HepG2 (cell line): ENCODE results near the gene OGT. TPM values are rescaled to one million over a fixed set of nuclear protein-coding genes. Genes with fewer than 3 reads are reported as not detected.

Experiments used
- ATAC-seq: fragments of 200-7000 bp; cut with Tn5 transposase; 3 replicates; pipeline ENCODE4 v1.9.1; 2020; ENCODE audit warnings: mild to moderate bottlenecking, moderate library complexity
- BruUV-seq: library from RNA; stranded (reverse); fragments of 400-500 nt; replicated peaks from 2 replicates; lab custom pipeline; 2021; lab: Mats Ljungman, UMichigan
- CTCF ChIA-PET: fragments of 300-600 bp; formaldehyde crosslinking; extraction: SDS; loops from one replicate; lab custom pipeline; 2021; ENCODE audit warnings: low total read pairs, inconsistent platforms, low intra/inter-chr PET ratio; lab: Yijun Ruan, JAX
- POLR2A ChIA-PET: fragments of 350-600 bp; sonication (Branson Sonifier 250); formaldehyde crosslinking; loops from one replicate; lab custom pipeline; 2020; ENCODE audit warnings: antibody characterized with exemption, inconsistent platforms; lab: Yijun Ruan, JAX
- DNase-seq: peaks from one replicate; pipeline ENCODE4 v3.0.0-alpha.2; 2015; ENCODE audit warnings: low spot score
- FAIRE-seq: peaks from 3 replicates; lab custom pipeline; 2011; peaks lifted over from hg19 to GRCh38; lab: Jason Lieb, UNC
- H2AFZ ChIP-seq: one replicate; pipeline ENCODE4 v1.6.1; 2011; ENCODE audit warnings: low read length, inconsistent platforms
- H3K27ac ChIP-seq: fragments of 300-600 bp; 3 replicates; pipeline ENCODE4 v1.8.0; 2011; ENCODE audit warnings: mixed run types, mild to moderate bottlenecking, mixed read lengths, low read length, inconsistent platforms; ENCODE audit not compliant: insufficient read depth; ENCODE audit errors: extremely low read length
- H3K27me3 ChIP-seq, 2 experiments: fragments of 200-600 bp in 1 of 2; 2 replicates in 1 of 2; 3 replicates in 1 of 2; pipeline versions ENCODE4 v1.6.0 to v1.8.0; 2011; ENCODE audit warnings: low read length in 2 of 2, mild to moderate bottlenecking in 2 of 2, moderate library complexity in 2 of 2, inconsistent platforms in 1 of 2; ENCODE audit not compliant: insufficient read depth in 2 of 2, control insufficient read depth in 1 of 2
- H3K36me3 ChIP-seq, 2 experiments: fragments of 200-600 bp in 1 of 2; replicated peaks in 1 of 2; 2 replicates in 1 of 2; 3 replicates in 1 of 2; pipeline versions ENCODE4 v1.5.1 to v1.8.0; 2011; ENCODE audit warnings: low read length in 2 of 2, inconsistent platforms in 1 of 2; ENCODE audit not compliant: insufficient read depth in 2 of 2, control insufficient read depth in 1 of 2
- H3K4me1 ChIP-seq: 2 replicates; pipeline ENCODE4 v1.5.1; 2012; ENCODE audit warnings: low read length, inconsistent platforms; ENCODE audit not compliant: insufficient read depth
- H3K4me2 ChIP-seq: 2 replicates; pipeline ENCODE4 v1.6.0; 2011; ENCODE audit warnings: low read depth, low read length, inconsistent platforms
- H3K4me3 ChIP-seq, 3 experiments: fragments of 200-600 bp in 1 of 3; sonication (generic), shearing (Covaris generic) in 1 of 3; replicated peaks in 1 of 3; 2 replicates each; pipeline ENCODE4 v1.5.1; 2011 to 2016; ENCODE audit warnings: low read length in 3 of 3, inconsistent platforms in 2 of 3, low read depth in 2 of 3, mild to moderate bottlenecking in 2 of 3, control low read depth in 1 of 3, mixed read lengths in 1 of 3; ENCODE audit not compliant: insufficient read depth in 1 of 3
- H3K79me2 ChIP-seq: one replicate; pipeline ENCODE4 v1.6.1; 2011; ENCODE audit warnings: low read length, inconsistent platforms; ENCODE audit not compliant: insufficient read depth
- H3K9ac ChIP-seq: 2 replicates; pipeline ENCODE4 v1.6.0; 2011; ENCODE audit warnings: mild to moderate bottlenecking, low read depth, low read length, inconsistent platforms; ENCODE audit not compliant: insufficient read depth
- H3K9me3 ChIP-seq: 2 replicates; pipeline ENCODE4 v1.5.1; 2012; ENCODE audit warnings: mild to moderate bottlenecking, low read length
- H4K20me1 ChIP-seq: 2 replicates; pipeline ENCODE4 v1.6.0; 2011; ENCODE audit warnings: inconsistent platforms, mild to moderate bottlenecking, low read length, moderate library complexity; ENCODE audit not compliant: insufficient read depth
- HNF4A ChIP-seq: sonication (generic); formaldehyde crosslinking; IDR thresholded peaks from 2 replicates; pipeline ENCODE4 v1.4.0; 2020; ENCODE audit warnings: missing genetic modification reagents
- NFRKB ChIP-seq: fragments of 450-650 bp; IDR thresholded peaks from 2 replicates; pipeline ENCODE4 v1.6.1; 2017
- WGBS: methylation state at CpG from one replicate; pipeline ENCODE4 v1.1.6; 2017; ENCODE audit warnings: low lambda C conversion rate; 5-methylcytosine and 5-hydroxymethylcytosine counted together
- in situ Hi-C: cut with HindIII; loops from 2 replicates; pipeline ENCODE4 v1.10.0; 2017; ENCODE audit warnings: low pct_unique_long_range_greater_than_20kb; ENCODE audit not compliant: extremely low pct_ligation_motif_present
- intact Hi-C: fragments of 100-400 bp; cut with micrococcal nuclease; formaldehyde crosslinking; loops from one replicate; pipeline ENCODE4 v1.10.0; 2022; ENCODE audit not compliant: unreplicated experiment
- polyA plus RNA-seq, 8 experiments: library from polyadenylated mRNA; depleted of rRNA in 3 of 8; stranded (reverse) in 7 of 8; unstranded in 1 of 8; fragments of >200 nt; fragmentation: Illumina TruSeq in 4 of 8; extraction: Trizol in 4 of 8; gene quantifications; 2 replicates each; pipeline versions ENCODE4 v1.2.1 to v1.2.3, GENCODE V29; 2011 to 2016; ENCODE audit warnings: low read depth in 4 of 8, missing spikeins in 1 of 8, mixed read lengths in 1 of 8; ENCODE audit not compliant: insufficient read depth in 1 of 8
- small RNA-seq, 3 experiments: library from RNA; depleted of rRNA; stranded (forward); fragments of <200 nt; gene quantifications; one replicate each; pipeline ENCODE3, GENCODE V24; 2012; ENCODE audit warnings: low read depth in 2 of 3, low replicate concordance in 1 of 3; ENCODE audit not compliant: insufficient read length in 3 of 3, insufficient read depth in 2 of 3
- total RNA-seq, 5 experiments: library from RNA; depleted of rRNA; stranded (reverse); fragments of >200 nt; fragmentation: Illumina TruSeq; extraction: Trizol; gene quantifications; 2 replicates each; pipeline ENCODE4 v1.2.3, GENCODE V29; 2016; ENCODE audit warnings: low read depth in 1 of 5
- TF ChIP-seq, protein P1 (sequence below), 2 experiments: fragments of 450-650 bp in 1 of 2; sonication (generic) in 1 of 2; formaldehyde crosslinking in 1 of 2; IDR thresholded peaks; 2 replicates each; pipeline versions ENCODE4 v1.6.1 to v1.8.0; 2016 to 2022; ENCODE audit warnings: antibody characterized with exemption in 1 of 2, mild to moderate bottlenecking in 1 of 2, missing genetic modification reagents in 1 of 2

Gene OGT
- total and polyA plus RNA-seq, 2 of the 13 experiments (the other 11 are each of a cell fraction or from before 2014, with no cell fraction given) = 71.7 to 463 TPM

DNA sequence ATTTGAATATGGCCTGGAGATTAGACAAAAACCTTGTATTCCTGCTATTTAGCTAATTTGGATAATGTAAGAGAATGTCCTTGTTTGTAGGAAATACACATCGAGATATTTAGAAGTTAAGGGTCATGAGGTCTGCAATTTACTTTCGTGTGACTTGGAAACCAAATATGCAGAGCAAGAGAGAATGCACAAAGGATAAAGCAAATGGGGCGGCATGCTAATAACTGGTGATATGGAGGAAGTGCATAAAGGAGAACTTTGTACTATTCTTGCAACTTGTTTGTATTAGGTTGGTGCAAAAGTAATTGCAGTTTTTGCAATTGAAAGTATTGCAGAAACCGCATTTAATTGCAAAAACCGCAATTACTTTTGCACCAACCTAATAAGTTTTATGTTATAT is 92.6 kb downstream of the OGT start:
- WGBS = 34% methylated on average over 5 of the region's 5 CpGs
- FAIRE-seq = no peak

More for the DNA sequence above, 92.6 kb downstream of the OGT start:
- intact Hi-C loops (no loop called here), in situ Hi-C loops (no loop called here)
- Histone ChIP-seq H3K9me3 (no peaks in the 10 kb centered on the region), H3K79me2 (no peaks in the 10 kb centered on the region), H3K4me2 (no peak overlapping the region), H4K20me1 (no peaks in the 10 kb centered on the region), H3K9ac (no peak overlapping the region), H3K27ac (no peak overlapping the region), H3K36me3 (no peaks in the 10 kb centered on the region), H3K4me3 (no peak overlapping the region), H3K27me3 (no peaks in the 10 kb centered on the region), H2AFZ (no peak overlapping the region), H3K4me1 (peaks cover 70% of the 10 kb centered on the region)
- no TSS peak for BruUV-seq
- ATAC-seq = no peak
- DNase-seq = peak; percentile 27
- TF ChIP-seq HNF4A (CRISPR knock-in tag) (peak; percentile 38; the same call in 1 of the 2 replicates), NFRKB (no peak)
- TF ChIP-seq, protein P1, sequence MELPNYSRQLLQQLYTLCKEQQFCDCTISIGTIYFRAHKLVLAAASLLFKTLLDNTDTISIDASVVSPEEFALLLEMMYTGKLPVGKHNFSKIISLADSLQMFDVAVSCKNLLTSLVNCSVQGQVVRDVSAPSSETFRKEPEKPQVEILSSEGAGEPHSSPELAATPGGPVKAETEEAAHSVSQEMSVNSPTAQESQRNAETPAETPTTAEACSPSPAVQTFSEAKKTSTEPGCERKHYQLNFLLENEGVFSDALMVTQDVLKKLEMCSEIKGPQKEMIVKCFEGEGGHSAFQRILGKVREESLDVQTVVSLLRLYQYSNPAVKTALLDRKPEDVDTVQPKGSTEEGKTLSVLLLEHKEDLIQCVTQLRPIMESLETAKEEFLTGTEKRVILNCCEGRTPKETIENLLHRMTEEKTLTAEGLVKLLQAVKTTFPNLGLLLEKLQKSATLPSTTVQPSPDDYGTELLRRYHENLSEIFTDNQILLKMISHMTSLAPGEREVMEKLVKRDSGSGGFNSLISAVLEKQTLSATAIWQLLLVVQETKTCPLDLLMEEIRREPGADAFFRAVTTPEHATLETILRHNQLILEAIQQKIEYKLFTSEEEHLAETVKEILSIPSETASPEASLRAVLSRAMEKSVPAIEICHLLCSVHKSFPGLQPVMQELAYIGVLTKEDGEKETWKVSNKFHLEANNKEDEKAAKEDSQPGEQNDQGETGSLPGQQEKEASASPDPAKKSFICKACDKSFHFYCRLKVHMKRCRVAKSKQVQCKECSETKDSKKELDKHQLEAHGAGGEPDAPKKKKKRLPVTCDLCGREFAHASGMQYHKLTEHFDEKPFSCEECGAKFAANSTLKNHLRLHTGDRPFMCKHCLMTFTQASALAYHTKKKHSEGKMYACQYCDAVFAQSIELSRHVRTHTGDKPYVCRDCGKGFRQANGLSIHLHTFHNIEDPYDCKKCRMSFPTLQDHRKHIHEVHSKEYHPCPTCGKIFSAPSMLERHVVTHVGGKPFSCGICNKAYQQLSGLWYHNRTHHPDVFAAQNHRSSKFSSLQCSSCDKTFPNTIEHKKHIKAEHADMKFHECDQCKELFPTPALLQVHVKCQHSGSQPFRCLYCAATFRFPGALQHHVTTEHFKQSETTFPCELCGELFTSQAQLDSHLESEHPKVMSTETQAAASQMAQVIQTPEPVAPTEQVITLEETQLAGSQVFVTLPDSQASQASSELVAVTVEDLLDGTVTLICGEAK (IDR thresholded peaks at IDR 0.05) = peak; percentile 59
- TF ChIP-seq, protein P1 (CRISPR knock-in tag; IDR thresholded peaks at IDR 0.05) = no peak
- ChIA-PET CTCF (no interaction called here), POLR2A (no interaction called here)

Small RNAs within 50 kb of the gene (small RNA-seq; reads per million reads assigned to genes)
- 0 reads per million in 3 experiments for gene RF00019

Other genes with a start within 250 kb of the OGT start
- 387 and 408 TPM in 2 replicates for gene NONO, start 249.5 kb upstream of the OGT start, total RNA-seq (2016; rRNA removed; fragmentation: Illumina TruSeq; extraction: Trizol)
- gene NONO, start 249.5 kb upstream of the OGT start, polyA plus RNA-seq (2011; rRNA removed) = 552 and 605 TPM in 2 replicates
- 0.21 and 2.2 TPM in 2 replicates for gene ITGB1BP2, start 231.4 kb upstream of the OGT start, total RNA-seq (2016; rRNA removed; fragmentation: Illumina TruSeq; extraction: Trizol)
- gene ITGB1BP2, start 231.4 kb upstream of the OGT start, polyA plus RNA-seq (2011; rRNA removed) = 0.88 and 0.90 TPM in 2 replicates
- gene TAF1, start 166.7 kb upstream of the OGT start, total RNA-seq (2016; rRNA removed; fragmentation: Illumina TruSeq; extraction: Trizol) = 17.7 and 20.2 TPM in 2 replicates
- 8.1 and 9.4 TPM in 2 replicates for gene TAF1, start 166.7 kb upstream of the OGT start, polyA plus RNA-seq (2011; rRNA removed)
- gene GCNA, start 45.3 kb downstream of the OGT start, total RNA-seq (2016; rRNA removed; fragmentation: Illumina TruSeq; extraction: Trizol) = 0.17 and 0.66 TPM in 2 replicates
- gene GCNA, start 45.3 kb downstream of the OGT start, polyA plus RNA-seq (2011; rRNA removed) = 0.38 and 0.44 TPM in 2 replicates
- gene CXCR3, start 85.4 kb downstream of the OGT start, total RNA-seq (2016; rRNA removed; fragmentation: Illumina TruSeq; extraction: Trizol) = 0.17 and 0.18 TPM in 2 replicates
- gene CXCR3, start 85.4 kb downstream of the OGT start, polyA plus RNA-seq (2011; rRNA removed) = not detected in 2 replicates
- not detected in 2 replicates for gene CXorf49, start 185.2 kb downstream of the OGT start, total RNA-seq (2016; rRNA removed; fragmentation: Illumina TruSeq; extraction: Trizol)
- gene CXorf49, start 185.2 kb downstream of the OGT start, polyA plus RNA-seq (2011; rRNA removed) = not detected in 2 replicates
- gene CXorf49B, start 230.2 kb downstream of the OGT start, total RNA-seq (2016; rRNA removed; fragmentation: Illumina TruSeq; extraction: Trizol) = not detected in 2 replicates
- gene CXorf49B, start 230.2 kb downstream of the OGT start, polyA plus RNA-seq (2011; rRNA removed) = not detected in 2 replicates